CD8-positive, alpha-beta memory T cell (primary cell): ENCODE data around the gene MYO5B. TPM values are rescaled to one million over a fixed set of nuclear protein-coding genes. Genes with fewer than 3 reads are reported as not detected.

Source experiments
- CTCF ChIA-PET: fragments of 350-600 bp; sonication (Branson Sonifier 250); formaldehyde crosslinking; loops from one replicate; lab custom pipeline; 2021; ENCODE audit warnings: antibody characterized with exemption; lab: Charles Lee
- POLR2A ChIA-PET: fragments of 350-600 bp; sonication (Branson Sonifier 250); formaldehyde crosslinking; loops from one replicate; lab custom pipeline; 2021; ENCODE audit warnings: antibody characterized with exemption; lab: Charles Lee
- DNase-seq, 5 donors: peaks; one replicate each; pipeline versions ENCODE4 v3.0.0 to v3.0.0-alpha.2; 2020 to 2022; ENCODE audit warnings: mixed read lengths in 1 of 5
- H3K27ac ChIP-seq: one replicate; pipeline ENCODE4 v1.7.0; 2013; ENCODE audit warnings: low read depth, mild to moderate bottlenecking, low read length, moderate library complexity
- H3K27me3 ChIP-seq: 2 replicates; pipeline ENCODE4 v1.7.0; 2013; ENCODE audit warnings: low read length, mild to moderate bottlenecking; ENCODE audit not compliant: insufficient read depth, poor library complexity, severe bottlenecking
- H3K36me3 ChIP-seq: 2 replicates; pipeline ENCODE4 v1.7.0; 2013; ENCODE audit warnings: mild to moderate bottlenecking, low read length, moderate library complexity; ENCODE audit not compliant: insufficient read depth
- H3K4me1 ChIP-seq: 2 replicates; pipeline ENCODE4 v1.7.0; 2013; ENCODE audit warnings: mild to moderate bottlenecking, low read length, moderate library complexity; ENCODE audit not compliant: insufficient read depth
- H3K4me3 ChIP-seq: 2 replicates; pipeline ENCODE4 v1.7.0; 2013; ENCODE audit warnings: mild to moderate bottlenecking, low read length
- H3K9me3 ChIP-seq: 2 replicates; pipeline ENCODE4 v1.7.0; 2013; ENCODE audit warnings: mild to moderate bottlenecking, low read length
- H3K27ac Mint-ChIP-seq, 8 donors: one replicate each; pipeline ENCODE4 v1.8.0; 2020 to 2021; ENCODE audit warnings: mixed read lengths in 8 of 8, mild to moderate bottlenecking in 6 of 8, inconsistent platforms in 3 of 8, moderate library complexity in 3 of 8
- H3K27me3 Mint-ChIP-seq, 2 donors: one replicate each; pipeline ENCODE4 v1.8.0; 2020 to 2021; ENCODE audit warnings: mixed read lengths in 2 of 2, mild to moderate bottlenecking in 1 of 2, moderate library complexity in 1 of 2
- H3K36me3 Mint-ChIP-seq, 3 donors: one replicate each; pipeline ENCODE4 v1.8.0; 2020 to 2021; ENCODE audit warnings: mixed read lengths in 3 of 3, inconsistent platforms in 1 of 3, mild to moderate bottlenecking in 1 of 3
- H3K4me1 Mint-ChIP-seq, 3 donors: one replicate each; pipeline ENCODE4 v1.8.0; 2020 to 2021; ENCODE audit warnings: mixed read lengths in 3 of 3, inconsistent platforms in 1 of 3, mild to moderate bottlenecking in 1 of 3
- H3K4me3 Mint-ChIP-seq, 7 donors: one replicate each; pipeline ENCODE4 v1.8.0; 2020 to 2021; ENCODE audit warnings: mixed read lengths in 7 of 7, mild to moderate bottlenecking in 6 of 7, moderate library complexity in 4 of 7, inconsistent platforms in 2 of 7
- H3K9me3 Mint-ChIP-seq, 5 donors: one replicate each; pipeline ENCODE4 v1.8.0; 2020 to 2022; ENCODE audit warnings: mixed read lengths in 5 of 5, mild to moderate bottlenecking in 3 of 5, moderate library complexity in 2 of 5, inconsistent platforms in 1 of 5
- polyA plus RNA-seq: library from polyadenylated mRNA; unstranded; fragments of 300-500 nt; fragmentation: Illumina TruSeq; gene quantifications from one replicate; pipeline ENCODE4 v1.2.3, GENCODE V29; 2021
- total RNA-seq, 2 experiments: library from RNA; stranded (reverse); gene quantifications; one replicate each; pipeline ENCODE4 v1.2.3, GENCODE V29; 2021

MYO5B gene
- total and polyA plus RNA-seq, 3 experiments from 2014 or later: 0.07 to 0.11 TPM; not detected in 1

GRCh38 chr18:50127516-50128210 is 67.3 kb downstream of the MYO5B start:
- ChIA-PET CTCF (no interaction called here), POLR2A (no interaction called here)
- Histone ChIP-seq H3K9me3 (no peaks in the 10 kb centered on the region), H3K4me3 (no peak overlapping the region), H3K27me3 (no peaks in the 10 kb centered on the region), H3K4me1 (no peaks in the 10 kb centered on the region), H3K27ac (no peak overlapping the region), H3K36me3 (no peaks in the 10 kb centered on the region)
- Mint-ChIP-seq H3K27ac (no peak overlapping the region), H3K36me3 (no peaks in the 10 kb centered on the region), H3K4me3 (no peak overlapping the region), H3K27me3 (peaks cover 14 to 43% of the 10 kb centered on the region in 2 donors), H3K4me1 (no peaks in the 10 kb centered on the region), H3K9me3 (no peaks in the 10 kb centered on the region)
- no peak for DNase-seq

- H3K4me1 ChIP-seq: no peaks in the 10 kb centered on the region
- H3K27me3 ChIP-seq: no peaks in the 10 kb centered on the region
- no peaks in the 10 kb centered on the region for H3K36me3 Mint-ChIP-seq
- CTCF ChIA-PET: no interaction called here
- H3K9me3 ChIP-seq: no peaks in the 10 kb centered on the region
- DNase-seq: no peak
- no peak overlapping the region for H3K27ac Mint-ChIP-seq
- H3K4me3 ChIP-seq: no peak overlapping the region
- no peak overlapping the region for H3K27ac ChIP-seq
- H3K9me3 Mint-ChIP-seq: no peaks in the 10 kb centered on the region
- H3K4me1 Mint-ChIP-seq: no peaks in the 10 kb centered on the region
- POLR2A ChIA-PET: no interaction called here
- H3K4me3 Mint-ChIP-seq: no peak overlapping the region
- H3K27me3 Mint-ChIP-seq: peaks cover 12 to 38% of the 10 kb centered on the region in 2 donors
- no peaks in the 10 kb centered on the region for H3K36me3 ChIP-seq
Observed at GRCh38 chr18:50126471-50126870, 68.5 kb downstream of the MYO5B start.

- Mint-ChIP-seq H3K9me3 (no peaks in the 10 kb centered on the region), H3K27me3 (peaks cover 15 to 39% of the 10 kb centered on the region in 2 donors), H3K36me3 (no peaks in the 10 kb centered on the region), H3K4me1 (no peaks in the 10 kb centered on the region), H3K27ac (no peak overlapping the region), H3K4me3 (no peak overlapping the region)
- no peaks in the 10 kb centered on the region for H3K9me3 ChIP-seq
- no peaks in the 10 kb centered on the region for H3K36me3 ChIP-seq
- no peak overlapping the region for H3K27ac ChIP-seq
- no peaks in the 10 kb centered on the region for H3K27me3 ChIP-seq
- POLR2A ChIA-PET: no interaction called here
- no peak for DNase-seq
- CTCF ChIA-PET: no interaction called here
- no peak overlapping the region for H3K4me3 ChIP-seq
- H3K4me1 ChIP-seq: no peaks in the 10 kb centered on the region
Observed at GRCh38 chr18:50125456-50125855, 69.5 kb downstream of the MYO5B start.

GRCh38 chr18:50119296-50119695 is 75.7 kb downstream of the MYO5B start:
- POLR2A ChIA-PET: no interaction called here

GRCh38 chr18:50117863-50118262 is 77.1 kb downstream of the MYO5B start:
- Mint-ChIP-seq H3K36me3 (no peaks in the 10 kb centered on the region), H3K4me3 (no peak overlapping the region)

More at GRCh38 chr18:50119296-50119695, 75.7 kb downstream of the MYO5B start:
- no peak for DNase-seq
- Histone ChIP-seq H3K27me3 (no peaks in the 10 kb centered on the region), H3K4me1 (no peaks in the 10 kb centered on the region), H3K36me3 (no peaks in the 10 kb centered on the region), H3K9me3 (no peaks in the 10 kb centered on the region), H3K4me3 (no peak overlapping the region), H3K27ac (no peak overlapping the region)
- Mint-ChIP-seq H3K4me1 (no peaks in the 10 kb centered on the region), H3K36me3 (no peaks in the 10 kb centered on the region), H3K27me3 (peaks cover 16 to 28% of the 10 kb centered on the region in 2 donors), H3K27ac (no peak overlapping the region), H3K4me3 (no peak overlapping the region), H3K9me3 (no peaks in the 10 kb centered on the region)
- CTCF ChIA-PET: no interaction called here

GRCh38 chr18:50115095-50115494 is 79.9 kb downstream of the MYO5B start:
- ChIA-PET POLR2A (no interaction called here), CTCF (no interaction called here)
- Mint-ChIP-seq H3K27ac (peak overlapping the region in 1 of 8 donors; percentile 34), H3K4me3 (no peak overlapping the region), H3K27me3 (peaks cover 15 to 21% of the 10 kb centered on the region in 2 donors), H3K4me1 (no peaks in the 10 kb centered on the region), H3K36me3 (no peaks in the 10 kb centered on the region), H3K9me3 (no peaks in the 10 kb centered on the region)
- H3K4me3 ChIP-seq: no peak overlapping the region
- H3K9me3 ChIP-seq: no peaks in the 10 kb centered on the region
- H3K4me1 ChIP-seq: no peaks in the 10 kb centered on the region
- no peak overlapping the region for H3K27ac ChIP-seq
- no peaks in the 10 kb centered on the region for H3K27me3 ChIP-seq
- H3K36me3 ChIP-seq: no peaks in the 10 kb centered on the region
- no peak for DNase-seq

More at GRCh38 chr18:50117863-50118262, 77.1 kb downstream of the MYO5B start:
- H3K27ac Mint-ChIP-seq: no peak overlapping the region
- DNase-seq: no peak
- Histone ChIP-seq H3K36me3 (no peaks in the 10 kb centered on the region), H3K4me1 (no peaks in the 10 kb centered on the region), H3K4me3 (no peak overlapping the region), H3K9me3 (no peaks in the 10 kb centered on the region), H3K27me3 (no peaks in the 10 kb centered on the region), H3K27ac (no peak overlapping the region)
- peaks cover 14 to 22% of the 10 kb centered on the region in 2 donors for H3K27me3 Mint-ChIP-seq
- ChIA-PET POLR2A (no interaction called here), CTCF (no interaction called here)
- H3K4me1 Mint-ChIP-seq: no peaks in the 10 kb centered on the region
- no peaks in the 10 kb centered on the region for H3K9me3 Mint-ChIP-seq

GRCh38 chr18:50114448-50114847 is 80.5 kb downstream of the MYO5B start:
- Histone ChIP-seq H3K4me1 (no peaks in the 10 kb centered on the region), H3K36me3 (no peaks in the 10 kb centered on the region), H3K9me3 (no peaks in the 10 kb centered on the region), H3K27me3 (no peaks in the 10 kb centered on the region), H3K27ac (no peak overlapping the region), H3K4me3 (no peak overlapping the region)
- no peak for DNase-seq
- Mint-ChIP-seq H3K27me3 (peaks cover 17 to 25% of the 10 kb centered on the region in 2 donors), H3K4me1 (no peaks in the 10 kb centered on the region), H3K4me3 (no peak overlapping the region), H3K27ac (no peak overlapping the region), H3K36me3 (no peaks in the 10 kb centered on the region), H3K9me3 (no peaks in the 10 kb centered on the region)
- CTCF ChIA-PET: no interaction called here
- POLR2A ChIA-PET: no interaction called here

GRCh38 chr18:50113726-50114125 is 81.2 kb downstream of the MYO5B start:
- Mint-ChIP-seq H3K4me1 (no peaks in the 10 kb centered on the region), H3K27ac (no peak overlapping the region), H3K27me3 (peaks cover 13 to 23% of the 10 kb centered on the region in 2 donors), H3K9me3 (no peaks in the 10 kb centered on the region), H3K36me3 (no peaks in the 10 kb centered on the region), H3K4me3 (no peak overlapping the region)
- Histone ChIP-seq H3K36me3 (no peaks in the 10 kb centered on the region), H3K4me1 (no peaks in the 10 kb centered on the region), H3K9me3 (no peaks in the 10 kb centered on the region), H3K4me3 (no peak overlapping the region), H3K27me3 (no peaks in the 10 kb centered on the region), H3K27ac (no peak overlapping the region)
- no peak for DNase-seq
- ChIA-PET POLR2A (no interaction called here), CTCF (no interaction called here)
